C4-2B (cell line): ENCODE data around the gene SPRY2.

ENCODE experiments used
- CTCF ChIP-seq: fragments of 450-650 bp; conservative IDR thresholded peaks from 2 replicates; pipeline ENCODE4 v1.5.1; 2017; ENCODE audit warnings: mild to moderate bottlenecking
- ZFX ChIP-seq: fragments of 450-650 bp; IDR thresholded peaks from 2 replicates; pipeline ENCODE4 v1.6.1; 2017

DNA sequence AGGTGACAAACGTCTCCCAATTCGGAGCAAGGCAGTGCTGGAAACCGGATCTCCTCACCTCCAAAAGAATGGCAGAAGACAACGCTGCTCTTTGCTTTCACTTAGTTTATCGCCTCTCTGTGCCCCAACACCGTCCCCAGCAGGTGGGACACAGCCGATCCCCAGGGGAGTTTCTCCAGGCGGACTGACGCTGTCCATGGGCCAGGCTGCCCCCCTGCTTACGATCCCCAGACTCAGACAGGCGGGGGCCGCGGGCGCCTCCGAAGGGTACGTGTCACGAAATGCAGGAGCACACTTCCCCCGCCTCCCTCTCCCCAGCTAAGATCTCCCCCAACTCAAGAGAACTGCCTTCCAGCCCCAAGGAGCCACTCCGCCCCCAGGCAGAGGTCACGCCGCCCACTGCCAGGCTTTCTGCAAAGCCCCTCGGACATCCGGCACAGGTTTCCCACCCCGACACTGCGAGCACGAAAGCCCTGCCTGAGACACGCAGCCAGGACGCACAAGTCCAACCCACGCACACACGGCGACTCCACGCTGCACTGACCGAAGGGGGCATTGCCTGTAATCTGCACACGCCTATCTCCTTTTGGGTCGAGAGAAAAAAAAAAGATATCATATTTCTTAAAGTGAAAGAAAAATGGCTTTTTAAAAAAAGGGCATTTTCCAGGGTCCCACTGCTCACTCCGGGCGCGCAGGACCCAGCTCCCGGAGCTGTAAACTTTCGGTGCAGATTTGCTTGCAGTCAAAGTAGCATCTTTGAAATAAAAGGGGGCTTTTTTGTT, 2.0 kb downstream of the SPRY2 start:
- TF ChIP-seq CTCF (no peak; the same call in 1 of the 2 replicates), ZFX (no peak)
